Activated CD8-positive, alpha-beta memory T cell treated with anti-CD3 and anti-CD28 coated beads, Interleukin-2, amount 50 U/mL, for 48 hours (primary cell): ENCODE data around the gene ITCH.
"Not testable (repeated sequence)": the region's sequence is repeated elsewhere in the genome, so short reads cannot be mapped to it uniquely, and the experiment has no call there.

ENCODE experiments used
- DNase-seq: peaks from one replicate; pipeline ENCODE4 v3.0.0-alpha.2; 2020

The ITCH gene

DNA sequence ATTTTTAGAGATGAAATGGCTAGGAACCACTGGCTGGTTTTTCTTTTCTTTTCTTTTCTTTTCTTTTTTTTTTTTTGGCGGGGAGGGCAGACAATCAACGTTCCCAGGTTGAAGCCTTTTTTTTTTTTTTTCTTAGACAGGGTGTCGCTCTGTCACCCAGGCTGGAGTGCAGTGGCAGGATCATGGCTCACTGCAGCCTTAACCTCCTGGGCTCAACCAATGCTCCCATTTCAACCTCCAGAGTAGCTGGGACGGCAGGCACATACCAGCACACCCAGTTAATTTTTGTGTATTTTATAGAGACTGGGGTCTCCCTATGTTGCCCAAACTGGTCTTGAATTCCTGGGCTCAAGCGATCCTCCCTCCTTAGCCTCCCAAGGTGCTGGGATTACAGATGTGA lies 18.8 kb upstream of the ITCH start:
- no peak for DNase-seq

DNA sequence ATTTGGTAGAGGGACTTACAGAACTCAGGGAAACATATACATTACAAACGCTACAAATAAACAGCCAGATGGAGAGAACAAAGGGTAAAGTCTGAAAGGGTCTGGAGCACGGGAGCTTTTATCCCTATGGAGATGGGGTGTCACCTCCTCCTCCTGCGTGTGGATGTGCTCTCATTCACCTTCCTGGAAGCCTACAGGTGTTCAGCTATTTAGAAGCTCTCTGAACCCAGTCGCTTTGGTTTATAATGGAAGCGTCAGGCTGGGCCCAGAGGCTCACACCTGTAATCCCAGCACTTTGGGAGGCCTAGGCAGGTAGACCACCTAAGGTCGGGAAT lies 17.7 kb upstream of the ITCH start:
- no peak for DNase-seq

DNA sequence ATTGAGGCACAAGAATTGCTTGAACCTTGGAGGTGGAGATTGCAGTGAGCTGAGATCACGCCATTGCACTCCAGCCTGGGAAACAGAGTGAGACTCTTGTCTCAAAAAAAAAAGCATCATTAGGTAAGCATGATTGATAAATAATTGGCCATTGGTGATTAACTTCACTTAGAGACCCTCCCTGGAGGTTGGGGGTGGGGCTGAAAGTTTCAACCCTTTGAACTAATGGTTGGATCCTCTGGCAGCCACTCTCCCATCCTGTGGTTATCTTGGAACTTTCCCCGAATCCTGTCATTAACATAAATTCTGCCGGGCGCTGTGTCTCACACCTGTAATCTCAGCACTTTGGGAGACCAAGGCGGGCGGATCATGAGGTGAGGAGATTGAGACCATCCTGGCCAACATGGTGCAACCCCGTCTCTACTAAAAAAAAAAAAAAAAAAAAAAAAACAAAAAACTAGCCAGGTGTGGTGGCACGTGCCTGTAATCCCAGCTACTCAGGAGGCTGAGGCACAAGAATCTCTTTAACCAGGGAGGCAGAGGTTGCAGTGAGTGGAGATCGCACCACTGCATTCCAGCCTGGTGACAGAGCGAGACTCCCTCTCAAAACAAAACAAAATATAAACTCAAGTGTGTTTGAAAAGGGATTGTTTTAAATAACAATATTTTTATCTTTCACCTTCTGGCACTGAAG lies 17.1 kb upstream of the ITCH start:
- not testable (repeated sequence) for DNase-seq

- DNase-seq = not testable (repeated sequence)
Observed at GRCh38 chr20:34346533-34346865, 16.6 kb upstream of the ITCH start.

DNA sequence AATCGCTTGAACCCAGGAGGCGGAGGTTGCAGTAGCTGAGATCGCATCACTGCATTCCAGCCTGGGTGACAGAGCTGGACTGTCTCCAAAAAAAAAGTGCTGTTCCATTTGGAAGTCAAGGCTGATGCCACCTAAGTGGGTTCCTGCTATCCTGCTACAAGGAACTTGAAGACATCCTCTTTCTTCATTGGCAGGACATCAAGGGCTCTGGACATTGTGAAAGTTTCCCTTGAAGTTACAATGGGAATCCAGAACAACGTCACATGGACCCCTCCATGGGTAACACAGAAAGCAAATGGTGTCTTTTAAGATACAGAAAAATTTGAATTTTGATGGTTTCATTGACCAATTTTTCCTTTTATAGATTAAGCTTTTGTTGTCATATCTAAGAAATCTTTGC lies 15.5 kb upstream of the ITCH start:
- no peak for DNase-seq

- DNase-seq = no peak
Observed at GRCh38 chr20:34350095-34350494, 13.0 kb upstream of the ITCH start.

GRCh38 chr20:34353467-34353866 lies 9.6 kb upstream of the ITCH start:
- DNase-seq = not testable (repeated sequence)

DNA sequence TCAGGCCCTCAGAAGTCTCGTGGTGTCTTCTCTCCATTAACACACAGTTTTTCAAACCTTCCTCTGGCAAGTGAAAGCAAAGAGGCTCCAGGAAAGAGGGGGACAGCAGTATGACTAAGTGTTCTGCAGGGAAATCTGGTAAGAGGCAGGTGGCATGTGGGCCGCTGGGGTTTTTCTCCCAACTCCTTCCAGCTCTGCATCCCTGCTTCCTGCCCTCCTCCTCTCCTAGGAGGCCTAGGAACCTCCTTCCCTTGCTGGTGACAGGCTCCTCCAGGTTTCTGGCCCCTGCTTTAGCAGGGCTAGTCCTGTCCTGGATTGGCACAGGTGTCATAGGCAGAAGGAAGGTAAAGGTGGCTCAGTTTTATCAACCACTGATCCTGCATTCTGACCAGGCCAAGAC lies 7.6 kb upstream of the ITCH start:
- no peak for DNase-seq

- not testable (repeated sequence) for DNase-seq
Observed at GRCh38 chr20:34359729-34360128, 3.3 kb upstream of the ITCH start.

GRCh38 chr20:34362502-34363061 lies 491 bp upstream of the ITCH start:
- no peak for DNase-seq

DNA sequence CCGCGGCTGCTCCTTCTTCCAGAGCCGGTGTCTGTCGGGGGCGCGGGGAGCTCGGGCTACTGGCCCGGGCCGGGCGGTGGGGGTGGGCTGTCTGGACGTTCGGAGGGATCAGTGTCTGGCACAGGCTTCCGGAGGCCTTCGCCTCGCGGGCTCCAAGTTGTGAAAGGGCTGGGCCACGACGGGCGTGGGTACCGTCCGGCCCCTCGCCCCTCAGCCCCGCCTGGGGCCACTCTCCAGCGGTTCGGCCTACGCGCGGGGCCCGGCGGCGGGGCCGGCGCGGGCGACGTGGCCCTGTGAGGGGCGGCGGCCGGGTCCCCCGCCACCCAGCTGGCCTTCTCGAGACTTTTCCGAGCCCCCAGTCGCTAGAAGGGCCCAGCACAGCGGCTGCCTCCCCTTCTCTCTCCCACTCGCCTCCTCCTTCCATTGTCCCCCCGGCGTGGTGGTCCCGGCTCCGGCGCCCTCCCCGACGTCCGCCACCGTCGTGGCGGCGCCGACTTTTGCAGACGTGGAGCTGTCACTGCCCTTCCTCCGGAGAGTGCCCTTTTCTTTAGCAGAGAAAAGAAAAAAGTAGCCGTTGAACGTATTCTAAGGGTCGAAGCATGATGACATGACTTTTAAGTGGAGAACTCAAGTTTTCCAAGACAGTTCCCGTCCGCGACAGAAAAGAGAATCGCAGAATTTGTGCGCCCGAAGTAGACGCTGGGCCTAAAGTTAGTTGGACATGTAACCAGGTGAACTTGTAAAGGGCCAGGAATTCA lies 571 bp downstream of the ITCH start:
- DNase-seq = peak; percentile 68

DNA sequence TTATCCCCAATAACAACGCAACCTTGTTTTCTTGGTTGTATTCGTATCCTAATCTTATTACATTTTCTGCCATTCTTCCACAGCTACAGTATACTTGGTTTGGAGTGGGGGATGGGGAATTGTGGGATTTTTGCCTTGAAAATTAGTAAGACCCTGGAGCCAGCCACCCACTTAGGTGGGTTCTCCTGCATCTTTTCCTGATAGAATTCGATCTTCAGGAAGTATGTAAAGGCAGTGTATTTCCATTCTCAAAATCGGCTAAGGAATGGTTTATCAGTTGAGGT lies 1.1 kb downstream of the ITCH start:
- DNase-seq = no peak

DNA sequence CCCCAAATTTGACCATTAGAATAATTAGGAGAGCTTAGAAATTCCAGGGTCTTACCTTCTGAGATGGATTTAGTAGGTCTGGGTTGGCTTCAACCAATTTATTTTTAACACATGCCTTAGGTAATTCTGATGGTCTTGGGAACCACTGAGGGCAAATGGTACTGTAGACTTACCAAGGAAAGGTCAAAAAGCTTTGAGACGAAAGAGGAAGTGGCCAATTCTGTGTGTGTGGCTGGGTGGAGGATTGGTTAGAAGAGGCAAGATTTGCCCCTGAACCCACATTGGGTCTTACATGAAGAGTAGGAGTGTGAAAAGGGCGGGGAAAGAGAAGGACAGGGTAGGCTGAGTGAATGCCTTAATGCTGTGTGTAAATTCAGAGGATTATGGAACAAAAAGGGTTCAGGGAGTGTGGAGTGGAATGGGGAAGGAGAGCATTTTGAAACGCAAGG lies 2.7 kb downstream of the ITCH start:
- DNase-seq = no peak

GRCh38 chr20:34367155-34367554 lies 4.1 kb downstream of the ITCH start:
- no peak for DNase-seq

GRCh38 chr20:34367911-34368310 lies 4.8 kb downstream of the ITCH start:
- DNase-seq = not testable (repeated sequence)

DNA sequence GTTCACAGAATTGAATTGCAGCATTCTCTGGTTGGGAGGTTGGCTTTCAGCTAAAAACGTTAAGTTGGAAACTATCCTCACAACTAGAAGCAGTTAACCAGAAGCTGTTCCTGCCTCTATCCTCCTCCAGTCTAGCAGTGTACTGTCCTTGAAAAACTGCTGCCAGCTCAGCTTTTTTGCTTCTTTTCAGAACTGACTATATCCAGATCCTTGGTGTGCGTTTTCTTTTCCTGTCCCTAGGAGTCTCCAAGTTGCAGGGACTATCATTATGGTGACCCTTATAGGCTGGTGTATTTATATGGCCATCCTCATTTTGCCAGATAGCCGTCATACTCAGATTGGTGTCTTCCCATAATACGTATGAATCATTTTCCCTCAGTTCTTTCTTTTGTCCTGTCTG lies 5.5 kb downstream of the ITCH start:
- no peak for DNase-seq

DNA sequence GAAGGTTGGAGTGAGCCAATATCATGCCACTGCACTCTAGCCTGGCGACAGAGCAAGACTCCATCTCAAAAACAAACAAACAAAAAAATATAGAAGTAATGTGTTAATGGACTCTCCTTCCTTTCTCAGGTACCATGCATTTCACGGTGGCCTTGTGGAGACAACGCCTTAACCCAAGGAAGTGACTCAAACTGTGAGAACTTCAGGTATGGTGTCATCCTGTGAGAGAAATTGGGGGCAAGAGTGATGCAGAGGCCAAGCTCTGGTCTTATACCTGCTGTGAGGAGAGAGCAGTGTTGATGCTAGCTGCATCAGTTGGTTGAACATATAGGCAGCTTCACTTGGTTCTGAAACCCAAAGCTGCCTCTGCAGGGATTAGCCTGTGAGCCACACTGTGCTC lies 6.2 kb downstream of the ITCH start:
- DNase-seq = peak; percentile 50

- peak; percentile 25 for DNase-seq
Observed at GRCh38 chr20:34370062-34370461, 7.0 kb downstream of the ITCH start.

DNA sequence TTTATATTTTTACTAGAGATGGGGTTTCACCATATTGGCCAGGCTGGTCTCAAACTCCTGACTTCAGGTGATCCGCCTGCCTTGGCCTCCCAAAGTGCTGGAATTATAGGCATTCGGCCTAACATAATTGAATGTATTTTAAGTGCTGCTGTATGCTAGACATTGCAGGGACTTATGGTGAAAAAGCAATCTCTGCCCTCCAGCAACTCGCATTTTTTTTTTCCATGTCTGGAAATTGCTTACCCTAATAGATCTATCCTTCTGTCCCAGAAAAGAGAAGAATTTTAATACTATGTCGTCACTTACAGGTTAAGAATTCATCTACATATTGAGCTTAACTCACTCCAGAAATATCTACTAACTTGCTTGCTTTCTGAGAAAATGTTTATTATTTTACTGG lies 10.4 kb downstream of the ITCH start:
- DNase-seq = no peak

- no peak for DNase-seq
Observed at GRCh38 chr20:34374209-34374760, 11.2 kb downstream of the ITCH start.

- DNase-seq = no peak
Observed at GRCh38 chr20:34375977-34376430, 12.9 kb downstream of the ITCH start.

- peak; percentile 47 for DNase-seq
Observed at GRCh38 chr20:34377072-34377847, 14.2 kb downstream of the ITCH start.

GRCh38 chr20:34382174-34382573 lies 19.1 kb downstream of the ITCH start:
- no peak for DNase-seq
